Mononuclear cell (primary cell): ENCODE data around the gene SLC2A6. TPM values are rescaled to one million over a fixed set of nuclear protein-coding genes. Genes with fewer than 3 reads are reported as not detected.

Experiments used
- H3K27me3 ChIP-seq: 2 replicates; pipeline ENCODE4 v1.6.0; 2011; ENCODE audit warnings: low read length, control low read depth; ENCODE audit not compliant: insufficient read depth
- H3K4me1 ChIP-seq: 2 replicates; pipeline ENCODE4 v1.5.1; 2011; ENCODE audit warnings: mild to moderate bottlenecking, low read length, control low read depth; ENCODE audit not compliant: insufficient read depth
- H3K4me3 ChIP-seq: 2 replicates; pipeline ENCODE4 v1.5.1; 2011; ENCODE audit warnings: mild to moderate bottlenecking, low read length, moderate library complexity
- H3K9me3 ChIP-seq: 2 replicates; pipeline ENCODE4 v1.5.1; 2011; ENCODE audit warnings: low read depth, mild to moderate bottlenecking, control low read depth, low read length
- total RNA-seq: library from RNA; depleted of rRNA; stranded (reverse); fragments of >200 nt; gene quantifications from one replicate; pipeline ENCODE4 v1.2.3, GENCODE V29; 2012

SLC2A6 gene, protein sequence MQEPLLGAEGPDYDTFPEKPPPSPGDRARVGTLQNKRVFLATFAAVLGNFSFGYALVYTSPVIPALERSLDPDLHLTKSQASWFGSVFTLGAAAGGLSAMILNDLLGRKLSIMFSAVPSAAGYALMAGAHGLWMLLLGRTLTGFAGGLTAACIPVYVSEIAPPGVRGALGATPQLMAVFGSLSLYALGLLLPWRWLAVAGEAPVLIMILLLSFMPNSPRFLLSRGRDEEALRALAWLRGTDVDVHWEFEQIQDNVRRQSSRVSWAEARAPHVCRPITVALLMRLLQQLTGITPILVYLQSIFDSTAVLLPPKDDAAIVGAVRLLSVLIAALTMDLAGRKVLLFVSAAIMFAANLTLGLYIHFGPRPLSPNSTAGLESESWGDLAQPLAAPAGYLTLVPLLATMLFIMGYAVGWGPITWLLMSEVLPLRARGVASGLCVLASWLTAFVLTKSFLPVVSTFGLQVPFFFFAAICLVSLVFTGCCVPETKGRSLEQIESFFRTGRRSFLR
- 23.3 TPM for total RNA-seq

DNA sequence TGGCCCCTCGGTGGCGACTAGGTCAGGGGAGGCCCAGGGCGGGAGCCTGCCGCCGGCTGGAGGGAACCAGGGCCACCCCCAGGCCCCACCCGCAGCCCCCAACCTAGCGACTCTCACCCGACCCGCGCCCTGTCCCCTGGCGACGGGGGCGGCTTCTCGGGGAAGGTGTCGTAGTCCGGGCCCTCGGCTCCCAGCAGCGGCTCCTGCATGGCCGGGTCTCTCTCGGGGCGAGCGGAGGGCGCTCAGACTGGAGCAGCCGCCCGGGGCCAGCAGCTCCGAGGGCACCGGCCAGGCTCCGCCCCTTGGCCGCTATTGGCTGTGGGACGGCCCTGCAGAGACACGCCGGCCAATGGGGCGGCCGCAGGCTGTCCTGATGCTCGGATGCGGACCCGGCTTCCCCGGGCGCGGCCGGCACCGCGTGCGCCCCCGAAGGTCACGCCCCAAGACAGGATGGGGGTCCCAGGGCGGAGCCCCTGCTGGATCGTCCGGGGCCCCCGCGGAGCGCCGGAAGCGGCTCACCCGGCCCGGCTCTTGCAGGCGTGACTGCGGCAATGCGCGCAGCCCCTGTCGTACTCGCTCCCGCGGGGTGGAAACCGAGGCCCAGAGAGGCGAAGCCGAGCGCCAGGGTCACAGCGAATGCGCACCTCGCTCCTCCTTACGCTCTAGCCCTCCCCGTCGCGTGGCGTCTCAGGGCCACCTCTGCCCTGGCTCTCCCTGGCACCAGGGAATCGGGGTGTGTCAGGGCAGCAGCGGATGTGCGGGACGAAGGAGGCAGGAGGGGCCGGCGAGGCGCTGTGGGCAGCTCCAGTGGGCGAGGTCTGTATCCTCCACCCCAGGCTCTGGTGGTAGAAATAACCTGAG, at the start of gene SLC2A6:
Gene SLC2A6 (minus strand): TSS at position 249 of the 861 bp plus-strand sequence. CDS start 40 bp downstream, at position 209.
- peaks cover 57% of the 10 kb centered on the region for H3K4me1 ChIP-seq
- H3K4me3 ChIP-seq = peak within 1 kb of the TSS; percentile 51
- H3K9me3 ChIP-seq = no peaks in the 10 kb centered on the region
- no peaks in the 10 kb centered on the region for H3K27me3 ChIP-seq

- Histone ChIP-seq H3K9me3 (no peaks in the 10 kb centered on the region), H3K4me1 (no peaks in the 10 kb centered on the region), H3K4me3 (no peak overlapping the region), H3K27me3 (no peaks in the 10 kb centered on the region)
Observed at GRCh38 chr9:133528001-133528875, 49.3 kb upstream of the SLC2A6 start.

DNA sequence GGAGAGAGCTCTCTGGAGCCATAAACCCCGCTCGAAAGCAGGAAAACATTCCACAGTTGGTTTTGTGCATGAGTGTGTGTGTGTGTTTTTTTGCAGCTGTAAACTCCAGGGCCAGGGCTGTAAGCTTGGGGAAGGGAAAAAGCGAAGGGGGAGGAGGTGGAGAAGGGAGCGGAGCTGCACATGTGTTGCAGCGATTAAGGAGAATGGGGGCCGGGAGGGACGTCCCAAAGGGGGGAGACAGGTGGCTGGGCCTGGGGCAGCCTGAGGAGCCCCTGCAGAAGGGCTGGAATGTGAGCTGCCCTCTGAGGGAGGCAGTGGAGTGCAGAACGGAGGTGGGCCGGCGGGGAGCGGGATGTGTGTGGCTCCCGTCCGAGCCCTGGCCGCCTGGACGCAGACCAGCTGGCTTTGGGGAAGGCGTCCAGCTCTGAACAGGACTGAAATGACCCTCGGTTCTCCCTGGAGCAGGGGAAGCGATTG, 48.6 kb upstream of the SLC2A6 start:
- H3K4me3 ChIP-seq = no peak overlapping the region
- no peaks in the 10 kb centered on the region for H3K9me3 ChIP-seq
- H3K27me3 ChIP-seq = no peaks in the 10 kb centered on the region
- no peaks in the 10 kb centered on the region for H3K4me1 ChIP-seq

DNA sequence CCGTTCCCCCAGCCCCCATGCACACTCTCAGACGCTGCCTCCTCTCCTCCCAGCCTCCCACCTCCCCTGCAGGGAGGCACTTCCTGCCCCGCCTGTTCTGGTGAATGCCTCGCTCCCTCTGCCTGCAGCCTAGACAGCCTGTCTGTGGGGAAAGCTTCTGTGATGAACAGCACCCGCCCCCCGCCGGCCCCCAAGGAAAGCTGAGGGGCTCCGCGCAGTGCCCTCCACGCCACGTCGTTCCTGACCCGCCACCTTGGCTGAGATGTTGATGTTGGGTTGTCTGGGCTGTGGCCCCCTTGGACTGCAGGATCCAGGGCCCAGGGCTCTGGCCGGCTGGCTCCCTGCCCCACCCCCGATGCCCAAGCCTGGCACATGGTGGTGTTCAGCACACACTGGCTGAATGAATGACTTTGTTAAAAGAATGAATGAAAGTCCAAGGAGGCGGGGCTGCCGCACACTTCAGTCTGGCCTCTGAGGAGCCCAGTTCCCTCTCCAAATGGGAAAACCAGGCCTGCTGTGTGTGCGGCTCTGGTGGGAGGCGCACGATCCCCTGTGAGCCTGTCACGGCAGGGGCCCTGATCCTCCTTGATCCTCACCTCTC, 47.9 kb upstream of the SLC2A6 start:
- Histone ChIP-seq H3K9me3 (no peaks in the 10 kb centered on the region), H3K27me3 (no peaks in the 10 kb centered on the region), H3K4me3 (no peak overlapping the region), H3K4me1 (no peaks in the 10 kb centered on the region)

GRCh38 chr9:133525677-133526076, 46.8 kb upstream of the SLC2A6 start:
- Histone ChIP-seq H3K4me3 (no peak overlapping the region), H3K27me3 (no peaks in the 10 kb centered on the region), H3K4me1 (no peaks in the 10 kb centered on the region), H3K9me3 (no peaks in the 10 kb centered on the region)

GRCh38 chr9:133524679-133525228, 45.9 kb upstream of the SLC2A6 start, which contains the start of gene MYMK:
Gene MYMK (minus strand): TSS chr9:133524959. CDS start chr9:133524844, 115 bp downstream.
- no peaks in the 10 kb centered on the region for H3K27me3 ChIP-seq
- no peaks in the 10 kb centered on the region for H3K4me1 ChIP-seq
- H3K4me3 ChIP-seq = no peak within 1 kb of the TSS
- no peaks in the 10 kb centered on the region for H3K9me3 ChIP-seq

DNA sequence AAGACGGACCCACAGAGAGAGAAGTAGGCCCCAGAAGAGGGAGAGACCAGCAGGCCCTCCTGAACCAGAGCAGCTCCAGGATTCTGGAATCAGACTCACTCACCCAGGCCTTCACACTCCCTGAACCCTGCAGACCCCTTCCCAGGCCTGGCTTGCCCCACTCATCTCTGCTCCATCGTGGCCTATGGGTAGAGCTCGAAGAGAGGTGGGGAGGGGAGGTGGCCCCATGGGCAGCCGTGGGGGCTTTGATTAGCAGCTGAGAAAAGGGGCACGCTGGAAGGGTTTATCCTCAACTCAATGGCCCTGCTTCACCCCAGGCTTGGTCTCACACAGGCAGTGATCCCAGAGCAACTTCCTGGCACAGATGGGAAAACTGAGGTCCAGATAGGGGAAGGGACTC, 45.2 kb upstream of the SLC2A6 start:
- Histone ChIP-seq H3K9me3 (no peaks in the 10 kb centered on the region), H3K27me3 (no peaks in the 10 kb centered on the region), H3K4me3 (no peak overlapping the region), H3K4me1 (no peaks in the 10 kb centered on the region)

GRCh38 chr9:133523106-133523505, 44.2 kb upstream of the SLC2A6 start:
- Histone ChIP-seq H3K27me3 (no peaks in the 10 kb centered on the region), H3K9me3 (no peaks in the 10 kb centered on the region), H3K4me3 (no peak overlapping the region), H3K4me1 (no peaks in the 10 kb centered on the region)

- H3K4me3 ChIP-seq = no peak overlapping the region
- no peaks in the 10 kb centered on the region for H3K4me1 ChIP-seq
- no peaks in the 10 kb centered on the region for H3K9me3 ChIP-seq
- no peaks in the 10 kb centered on the region for H3K27me3 ChIP-seq
Observed at GRCh38 chr9:133522073-133522910, 43.4 kb upstream of the SLC2A6 start.

DNA sequence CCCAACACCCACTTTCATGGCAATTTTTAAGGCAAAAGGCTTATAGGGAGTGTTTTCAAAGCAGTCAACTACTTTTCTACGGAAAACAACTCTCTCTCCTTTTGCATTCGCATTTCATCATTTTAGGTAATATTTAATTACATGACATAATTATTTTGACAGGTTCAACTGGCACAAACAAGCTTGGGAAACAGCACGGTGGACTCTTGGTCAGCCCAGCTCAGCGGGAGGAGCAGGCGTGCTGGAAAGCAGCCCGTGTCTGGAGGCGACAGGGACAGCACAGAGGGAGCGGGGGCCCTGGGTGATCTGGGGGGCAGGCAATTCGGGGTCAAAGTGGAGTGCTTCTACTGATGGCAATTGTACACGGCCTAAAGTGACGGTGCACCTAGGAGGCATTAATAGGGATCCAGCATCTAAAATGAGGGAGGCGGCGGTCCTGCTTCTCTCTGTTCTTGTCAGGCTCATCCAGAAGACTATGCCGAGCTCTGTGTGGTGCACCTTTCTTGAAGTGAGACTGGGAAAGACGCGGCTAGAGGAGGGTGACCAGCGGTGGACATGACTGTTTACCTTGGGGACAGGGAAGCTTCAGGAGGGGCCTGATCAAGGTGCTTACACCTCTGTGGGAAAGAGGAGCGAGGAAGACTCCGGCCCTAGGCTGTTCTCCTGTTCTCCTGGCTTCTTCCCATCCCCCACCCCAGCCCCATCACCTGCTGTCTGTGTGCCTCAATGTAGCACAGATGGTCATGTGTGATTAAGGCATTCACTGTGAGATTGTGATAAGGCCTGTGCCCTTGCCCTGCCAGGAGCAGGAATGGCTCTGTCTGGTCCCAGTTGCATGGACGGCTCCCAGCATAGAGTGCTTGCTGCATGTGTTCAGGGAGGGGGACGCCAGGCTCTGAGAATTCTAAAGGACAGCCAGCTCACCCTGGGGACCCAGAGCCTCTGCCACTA, 42.5 kb upstream of the SLC2A6 start:
- Histone ChIP-seq H3K27me3 (no peaks in the 10 kb centered on the region), H3K4me1 (no peaks in the 10 kb centered on the region), H3K9me3 (no peaks in the 10 kb centered on the region), H3K4me3 (no peak overlapping the region)

- H3K9me3 ChIP-seq = no peaks in the 10 kb centered on the region
- no peak overlapping the region for H3K4me3 ChIP-seq
- H3K4me1 ChIP-seq = no peaks in the 10 kb centered on the region
- no peaks in the 10 kb centered on the region for H3K27me3 ChIP-seq
Observed at GRCh38 chr9:133520121-133520835, 41.4 kb upstream of the SLC2A6 start.

GRCh38 chr9:133519693-133520092, 40.8 kb upstream of the SLC2A6 start:
- no peak overlapping the region for H3K4me3 ChIP-seq
- H3K27me3 ChIP-seq = no peaks in the 10 kb centered on the region
- H3K4me1 ChIP-seq = no peaks in the 10 kb centered on the region
- no peaks in the 10 kb centered on the region for H3K9me3 ChIP-seq
